HUES64 (cell line): Measurements from ENCODE around the gene CFAP46.
"Not testable (repeated sequence)": the region's sequence is repeated elsewhere in the genome, so short reads cannot be mapped to it uniquely, and the experiment has no call there.

Experiments used
- H3K27ac ChIP-seq: 2 replicates; pipeline ENCODE4 v1.7.0; 2013; ENCODE audit warnings: low read depth, low read length, inconsistent platforms
- H3K27me3 ChIP-seq: 2 replicates; pipeline ENCODE4 v1.6.1; 2013; ENCODE audit warnings: mild to moderate bottlenecking, low read length; ENCODE audit not compliant: insufficient read depth
- H3K36me3 ChIP-seq: 2 replicates; pipeline ENCODE4 v1.6.1; 2013; ENCODE audit warnings: mild to moderate bottlenecking, low read length; ENCODE audit not compliant: insufficient read depth
- H3K4me1 ChIP-seq: 2 replicates; pipeline ENCODE4 v1.6.1; 2013; ENCODE audit warnings: mild to moderate bottlenecking, low read length, moderate library complexity; ENCODE audit not compliant: insufficient read depth
- H3K4me3 ChIP-seq: 2 replicates; pipeline ENCODE4 v1.5.1; 2013; ENCODE audit warnings: mild to moderate bottlenecking, low read length, moderate library complexity
- H3K9ac ChIP-seq: 2 replicates; pipeline ENCODE4 v1.6.1; 2013; ENCODE audit warnings: mild to moderate bottlenecking, low read depth, low read length
- H3K9me3 ChIP-seq: 2 replicates; pipeline ENCODE4 v1.6.1; 2013; ENCODE audit warnings: low read depth, low read length; ENCODE audit not compliant: insufficient read depth
- WGBS: fragments of 150-250, 120-280 bp; methylation state at CpG from one replicate; pipeline ENCODE4 v1.1.7; 2013; ENCODE audit warnings: missing lambda C conversion rate; 5-methylcytosine and 5-hydroxymethylcytosine counted together

The CFAP46 gene

DNA sequence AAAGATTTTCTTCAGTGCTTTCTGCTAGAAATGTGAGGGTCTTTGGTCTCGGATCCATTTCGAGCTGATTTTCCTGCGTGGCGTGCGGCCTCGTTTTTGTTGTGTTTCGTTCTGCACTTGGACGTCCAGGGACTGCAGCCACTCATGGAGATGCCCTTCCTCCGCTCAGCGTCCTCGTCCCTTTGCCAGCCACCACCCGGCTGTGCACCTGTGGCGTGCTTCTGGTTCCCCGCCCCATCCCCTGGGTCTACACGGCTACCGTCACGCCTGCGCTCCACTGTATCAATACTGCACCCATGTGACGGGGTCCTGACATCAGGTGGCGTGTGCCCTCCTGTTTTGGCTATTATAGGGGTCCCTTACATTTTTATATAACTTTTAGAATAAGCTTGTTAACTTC lies 113.7 kb downstream of the CFAP46 start:
- no peaks in the 10 kb centered on the region for H3K4me1 ChIP-seq
- H3K9ac ChIP-seq: no peak overlapping the region
- 93% methylated on average over 20 of the region's 20 CpGs for WGBS
- H3K4me3 ChIP-seq: no peak overlapping the region
- H3K27me3 ChIP-seq: no peaks in the 10 kb centered on the region; the same call in 1 of the 2 replicates
- no peak overlapping the region for H3K27ac ChIP-seq
- no peaks in the 10 kb centered on the region for H3K36me3 ChIP-seq
- peaks cover 19% of the 10 kb centered on the region for H3K9me3 ChIP-seq

GRCh38 chr10:132827861-132828539 lies 114.4 kb downstream of the CFAP46 start:
- Histone ChIP-seq H3K27me3 (no peaks in the 10 kb centered on the region; the same call in 1 of the 2 replicates), H3K27ac (no peak overlapping the region), H3K9me3 (peaks cover 19% of the 10 kb centered on the region), H3K4me1 (no peaks in the 10 kb centered on the region), H3K4me3 (no peak overlapping the region), H3K9ac (no peak overlapping the region), H3K36me3 (no peaks in the 10 kb centered on the region)
- 94% methylated on average over 28 of the region's 29 CpGs for WGBS

- Histone ChIP-seq H3K4me3 (no peak overlapping the region), H3K27me3 (no peaks in the 10 kb centered on the region; the same call in 1 of the 2 replicates), H3K9ac (no peak overlapping the region), H3K27ac (no peak overlapping the region), H3K9me3 (peaks cover 22% of the 10 kb centered on the region), H3K4me1 (no peaks in the 10 kb centered on the region), H3K36me3 (no peaks in the 10 kb centered on the region)
- WGBS: 94% methylated on average over 13 of the region's 13 CpGs
These were observed 115.0 kb downstream of the CFAP46 start for GRCh38 chr10:132827423-132827789.

DNA sequence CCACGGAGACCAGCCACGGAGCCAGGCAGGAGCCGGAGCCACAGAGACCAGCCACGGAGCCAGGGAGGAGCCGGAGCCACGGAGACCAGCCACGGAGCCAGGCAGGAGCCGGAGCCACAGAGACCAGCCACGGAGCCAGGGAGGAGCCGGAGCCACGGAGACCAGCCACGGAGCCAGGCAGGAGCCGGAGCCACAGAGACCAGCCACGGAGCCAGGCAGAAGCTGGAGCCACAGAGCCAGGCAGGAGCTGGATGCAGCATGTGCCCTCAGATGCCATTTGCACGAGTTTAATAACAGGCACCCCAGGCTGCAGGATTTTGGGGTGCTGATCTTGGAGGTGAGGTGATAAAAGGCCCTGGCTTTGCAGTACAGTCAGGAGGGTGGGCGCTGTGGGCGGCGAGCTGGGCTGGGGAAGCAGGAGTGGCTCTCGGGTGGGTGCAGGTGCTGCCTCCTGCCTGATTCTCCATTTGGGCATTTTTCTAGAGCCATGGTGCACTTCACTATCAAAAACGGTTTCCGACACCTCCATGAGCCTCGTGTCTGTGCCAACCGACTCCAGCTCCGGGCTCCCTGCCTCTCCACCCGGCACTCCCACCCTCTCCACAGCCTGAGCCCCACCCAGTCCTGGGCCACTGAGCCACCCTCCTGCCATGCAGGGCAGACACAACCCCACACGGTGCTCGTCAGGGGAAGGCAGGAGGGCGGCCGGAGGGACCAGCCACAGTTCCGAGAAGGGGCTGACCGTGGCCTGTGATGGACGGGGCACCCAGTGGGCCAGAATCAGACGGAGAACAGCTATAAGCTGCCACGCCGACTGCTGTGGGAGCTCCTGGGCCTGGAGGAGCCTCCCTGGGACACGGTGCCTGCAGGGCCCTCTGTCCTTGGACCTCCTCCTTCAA lies 115.6 kb downstream of the CFAP46 start:
- Histone ChIP-seq H3K27me3 (no peaks in the 10 kb centered on the region), H3K9ac (no peak overlapping the region), H3K27ac (no peak overlapping the region), H3K4me1 (no peaks in the 10 kb centered on the region), H3K9me3 (peaks cover 22% of the 10 kb centered on the region), H3K4me3 (no peak overlapping the region), H3K36me3 (no peaks in the 10 kb centered on the region)
- 95% methylated on average over 36 of the region's 36 CpGs for WGBS

GRCh38 chr10:132825783-132826523 lies 116.4 kb downstream of the CFAP46 start:
- H3K4me1 ChIP-seq, H3K27ac ChIP-seq, H3K36me3 ChIP-seq, H3K4me3 ChIP-seq, H3K27me3 ChIP-seq, H3K9ac ChIP-seq: not testable (repeated sequence)
- WGBS: 87% methylated on average over 34 of the region's 34 CpGs
- H3K9me3 ChIP-seq: peaks cover 24% of the 10 kb centered on the region

- WGBS: 91% methylated on average over 13 of the region's 13 CpGs
These were observed 122.3 kb downstream of the CFAP46 start for GRCh38 chr10:132820056-132820455.

GRCh38 chr10:132817701-132818211 lies 124.6 kb downstream of the CFAP46 start:
- Histone ChIP-seq H3K4me1 (no peaks in the 10 kb centered on the region), H3K27me3 (no peaks in the 10 kb centered on the region), H3K4me3 (no peak overlapping the region), H3K9me3 (peaks cover 8% of the 10 kb centered on the region; the same call in 1 of the 2 replicates), H3K27ac (no peak overlapping the region), H3K9ac (no peak overlapping the region), H3K36me3 (no peaks in the 10 kb centered on the region)
- 90% methylated on average over 26 of the region's 29 CpGs for WGBS

More at GRCh38 chr10:132820056-132820455, 122.3 kb downstream of the CFAP46 start:
- Histone ChIP-seq H3K9ac (no peak overlapping the region), H3K27me3 (no peaks in the 10 kb centered on the region), H3K9me3 (peaks cover 12% of the 10 kb centered on the region; the same call in 1 of the 2 replicates), H3K36me3 (no peaks in the 10 kb centered on the region), H3K4me3 (no peak overlapping the region), H3K4me1 (no peaks in the 10 kb centered on the region), H3K27ac (no peak overlapping the region)

DNA sequence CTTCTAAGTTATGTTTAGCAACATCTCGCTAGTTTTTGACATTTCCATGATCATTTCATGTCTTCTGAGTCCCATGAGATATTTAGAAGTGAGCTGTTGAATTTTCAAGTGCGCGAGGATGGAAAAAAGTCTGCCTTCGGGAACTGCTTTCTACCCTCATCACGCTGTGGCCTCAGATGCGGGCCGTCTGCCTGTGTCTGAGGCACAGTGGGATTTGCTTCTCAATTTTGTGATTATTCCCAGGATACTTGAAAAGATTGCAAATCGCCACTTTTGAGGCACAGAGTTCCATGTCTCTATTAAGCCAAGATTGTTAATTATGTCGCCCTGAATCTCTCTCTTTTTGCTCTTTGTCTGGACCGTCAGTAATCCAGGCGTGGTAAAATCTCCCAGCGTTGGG lies 125.7 kb downstream of the CFAP46 start:
- H3K4me3 ChIP-seq: no peak overlapping the region
- H3K9ac ChIP-seq: no peak overlapping the region
- H3K27me3 ChIP-seq: no peaks in the 10 kb centered on the region
- no peak overlapping the region for H3K27ac ChIP-seq
- H3K36me3 ChIP-seq: no peaks in the 10 kb centered on the region
- peaks cover 7% of the 10 kb centered on the region; the same call in 1 of the 2 replicates for H3K9me3 ChIP-seq
- H3K4me1 ChIP-seq: no peaks in the 10 kb centered on the region
- WGBS: 94% methylated on average over 12 of the region's 12 CpGs

DNA sequence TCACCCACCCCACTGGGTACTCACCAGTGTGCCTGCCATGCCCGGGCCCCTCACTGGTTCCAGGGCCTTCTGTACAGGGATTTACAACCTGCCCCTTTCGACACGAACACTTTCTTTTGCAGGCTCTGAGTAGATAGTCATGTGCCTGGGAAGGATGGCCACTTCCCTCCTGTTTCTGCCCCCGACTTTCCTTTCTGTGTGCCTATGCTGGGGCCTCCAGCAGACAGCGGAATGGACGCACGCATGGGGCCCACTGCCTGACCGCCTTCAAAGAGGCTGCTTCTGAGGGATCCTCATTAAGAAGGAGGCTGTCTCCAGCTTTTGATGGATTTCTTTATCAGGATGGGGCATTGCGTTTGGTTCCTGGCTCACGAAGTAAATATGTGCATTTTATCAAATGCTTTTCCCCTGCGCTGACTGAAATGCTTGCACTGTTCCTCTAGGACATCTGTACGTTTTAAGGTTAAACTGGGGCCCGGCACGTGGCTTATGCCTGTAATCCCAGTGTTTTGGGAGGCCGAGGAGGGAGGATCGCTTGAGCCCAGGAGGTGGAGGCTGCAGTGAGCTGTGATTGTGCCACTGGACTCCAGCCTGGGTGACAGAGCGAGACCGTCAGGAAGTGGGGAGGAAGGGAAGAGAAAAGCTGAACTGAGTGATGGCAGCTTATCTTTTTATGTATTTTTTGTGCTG lies 127.1 kb downstream of the CFAP46 start:
- H3K9ac ChIP-seq: no peak overlapping the region
- H3K4me3 ChIP-seq: no peak overlapping the region
- 0 out of 2 replicates have a peak, but pooled peaks cover 6% of the 10 kb centered on the region for H3K9me3 ChIP-seq
- H3K27me3 ChIP-seq: no peaks in the 10 kb centered on the region
- no peaks in the 10 kb centered on the region for H3K36me3 ChIP-seq
- H3K27ac ChIP-seq: no peak overlapping the region
- H3K4me1 ChIP-seq: no peaks in the 10 kb centered on the region
- 94% methylated on average over 18 of the region's 18 CpGs for WGBS

DNA sequence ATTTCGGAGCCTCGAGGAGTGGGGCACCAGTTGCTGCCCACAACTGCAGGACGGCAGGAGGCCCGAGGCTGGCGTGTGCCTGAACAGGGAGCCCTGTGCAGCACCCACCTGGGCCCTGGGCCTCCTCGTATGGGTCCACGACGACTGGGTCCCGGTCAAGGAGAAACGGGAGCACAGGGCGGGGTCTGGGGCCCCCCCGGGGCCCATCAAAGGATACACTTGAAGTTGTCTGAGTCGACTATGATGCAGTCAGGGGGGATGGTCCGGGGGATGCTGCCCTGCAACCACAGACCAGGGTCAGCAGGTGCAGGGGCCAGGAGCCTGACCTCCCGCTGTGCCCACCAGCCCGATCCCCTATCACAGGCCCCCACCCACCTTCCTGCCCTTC lies 127.9 kb downstream of the CFAP46 start:
- Histone ChIP-seq H3K9me3 (no peaks in the 10 kb centered on the region), H3K36me3 (no peaks in the 10 kb centered on the region), H3K27me3 (no peaks in the 10 kb centered on the region), H3K4me1 (no peaks in the 10 kb centered on the region), H3K4me3 (no peak overlapping the region), H3K27ac (no peak overlapping the region), H3K9ac (no peak overlapping the region)
- WGBS: 89% methylated on average over 16 of the region's 16 CpGs
